GM04504 (cell line): ENCODE measurements around the gene LRCOL1.

ENCODE experiments used
- DNase-seq: peaks from one replicate; pipeline ENCODE4 v3.0.0-alpha.2; 2012; ENCODE audit warnings: low read depth

Gene LRCOL1

GRCh38 chr12:132563911-132564310 lies 46.5 kb downstream of the LRCOL1 start:
- DNase-seq, result no peak

- DNase-seq, result no peak
Measured at GRCh38 chr12:132562489-132563021, 47.8 kb downstream of the LRCOL1 start.

GRCh38 chr12:132561427-132562156 lies 48.8 kb downstream of the LRCOL1 start:
- no peak for DNase-seq

- no peak for DNase-seq
Measured at GRCh38 chr12:132560614-132561426, 49.6 kb downstream of the LRCOL1 start.

GRCh38 chr12:132560364-132560613 lies 50.1 kb downstream of the LRCOL1 start:
- no peak for DNase-seq

GRCh38 chr12:132559652-132560363 lies 50.6 kb downstream of the LRCOL1 start:
- peak; percentile 10 for DNase-seq

GRCh38 chr12:132558861-132559623 lies 51.3 kb downstream of the LRCOL1 start:
- DNase-seq, result no peak

GRCh38 chr12:132558042-132558856 lies 52.1 kb downstream of the LRCOL1 start:
- DNase-seq, result no peak

GRCh38 chr12:132557291-132558015 lies 52.9 kb downstream of the LRCOL1 start:
- DNase-seq, result no peak

- DNase-seq, result no peak
Measured at GRCh38 chr12:132556801-132557200, 53.6 kb downstream of the LRCOL1 start.

- no peak for DNase-seq
Measured at GRCh38 chr12:132556216-132556615, 54.2 kb downstream of the LRCOL1 start.

- no peak for DNase-seq
Measured at GRCh38 chr12:132555686-132556085, 54.7 kb downstream of the LRCOL1 start.

GRCh38 chr12:132554845-132555630 lies 55.3 kb downstream of the LRCOL1 start:
- no peak for DNase-seq
